Suprapubic skin (tissue), 4 donors: ENCODE results near the gene CCDC85B. TPM values are rescaled to one million over a fixed set of nuclear protein-coding genes. Genes with fewer than 3 reads are reported as not detected.

Experiments
- DNase-seq, 2 donors: peaks; one replicate each; pipeline ENCODE4 v3.0.0-alpha.2; 2019; ENCODE audit warnings: low spot score in 2 of 2
- H3K27ac ChIP-seq: fragments of 200-600 bp; sonication (generic); one replicate; pipeline ENCODE4 v1.5.1; 2019
- H3K27me3 ChIP-seq: fragments of 200-600 bp; sonication (generic); one replicate; pipeline ENCODE4 v1.5.1; 2019
- H3K36me3 ChIP-seq: fragments of 200-600 bp; sonication (generic); one replicate; pipeline ENCODE4 v1.5.1; 2019
- H3K4me1 ChIP-seq: fragments of 200-600 bp; sonication (generic); one replicate; pipeline ENCODE4 v1.5.1; 2019
- H3K4me3 ChIP-seq: fragments of 200-600 bp; sonication (generic); one replicate; pipeline ENCODE4 v1.5.1; 2019; ENCODE audit warnings: mild to moderate bottlenecking
- H3K9me3 ChIP-seq: fragments of 200-600 bp; sonication (generic); one replicate; pipeline ENCODE4 v1.5.1; 2019
- CTCF ChIP-seq, 2 donors: fragments of 200-600 bp in 1 of 2; fragments of 450-650 bp in 1 of 2; sonication (generic) in 1 of 2; IDR thresholded peaks; one replicate each; pipeline ENCODE4 v1.5.1; 2016 to 2019; ENCODE audit warnings: antibody characterized with exemption in 2 of 2, mild to moderate bottlenecking in 1 of 2, moderate library complexity in 1 of 2
- EP300 ChIP-seq: sonication (generic); formaldehyde crosslinking; IDR thresholded peaks from one replicate; pipeline ENCODE4 v1.6.1; 2017; ENCODE audit warnings: antibody characterized with exemption
- POLR2A ChIP-seq, 2 donors: fragments of 450-650 bp; IDR thresholded peaks; one replicate each; pipeline ENCODE4 v1.6.1; 2017; ENCODE audit warnings: antibody characterized with exemption in 2 of 2, mild to moderate bottlenecking in 2 of 2, moderate library complexity in 2 of 2
- POLR2AphosphoS5 ChIP-seq, 3 donors: sonication (generic); formaldehyde crosslinking; IDR thresholded peaks; one replicate each; pipeline ENCODE4 v1.6.1; 2017; ENCODE audit warnings: antibody characterized with exemption in 3 of 3
- WGBS: methylation state at CpG from one replicate; pipeline ENCODE4 v1.1.5; 2018; 5-methylcytosine and 5-hydroxymethylcytosine counted together
- total RNA-seq, 4 donors: library from RNA; depleted of rRNA; stranded (reverse); fragments of >200 nt; gene quantifications; one replicate each; pipeline ENCODE4 v1.1.0, GENCODE V29; 2016

The CCDC85B gene
- total RNA-seq, 4 donors from 2014 or later = 16.0 to 35.8 (median 28.0) TPM

GRCh38 chr11:65880027-65880426 lies 10.4 kb upstream of the CCDC85B start:
- no peaks in the 10 kb centered on the region for H3K9me3 ChIP-seq
- TF ChIP-seq POLR2AphosphoS5 (IDR thresholded peaks at IDR 0.05) (no peak), EP300 (no peak), POLR2A (IDR thresholded peaks at IDR 0.05) (no peak), CTCF (IDR thresholded peaks at IDR 0.05) (no peak)
- no peak for DNase-seq
- peaks cover 3% of the 10 kb centered on the region for H3K4me1 ChIP-seq
- H3K27me3 ChIP-seq = no peaks in the 10 kb centered on the region
- H3K27ac ChIP-seq = no peak overlapping the region
- H3K4me3 ChIP-seq = no peak overlapping the region
- peaks cover 24% of the 10 kb centered on the region for H3K36me3 ChIP-seq
- WGBS = 50% methylated on average over 5 of the region's 7 CpGs

- Histone ChIP-seq H3K36me3 (peaks cover 33% of the 10 kb centered on the region), H3K27me3 (no peaks in the 10 kb centered on the region), H3K4me3 (no peak overlapping the region), H3K4me1 (peaks cover 3% of the 10 kb centered on the region), H3K9me3 (no peaks in the 10 kb centered on the region), H3K27ac (no peak overlapping the region)
- no peak for TF ChIP-seq CTCF (IDR thresholded peaks at IDR 0.05)
- no peak for TF ChIP-seq POLR2AphosphoS5 (IDR thresholded peaks at IDR 0.05)
- TF ChIP-seq EP300 = no peak
- no peak for TF ChIP-seq POLR2A (IDR thresholded peaks at IDR 0.05)
- DNase-seq = no peak
- 87% methylated on average over 4 of the region's 7 CpGs for WGBS
These were observed 9.5 kb upstream of the CCDC85B start for GRCh38 chr11:65880844-65881421.

- no peak for TF ChIP-seq POLR2AphosphoS5 (IDR thresholded peaks at IDR 0.05)
- Histone ChIP-seq H3K27me3 (no peaks in the 10 kb centered on the region), H3K27ac (no peak overlapping the region), H3K9me3 (no peaks in the 10 kb centered on the region), H3K4me3 (no peak overlapping the region), H3K36me3 (peaks cover 33% of the 10 kb centered on the region), H3K4me1 (peaks cover 9% of the 10 kb centered on the region)
- 91% methylated on average over 10 of the region's 30 CpGs for WGBS
- DNase-seq = no peak
These were observed 8.1 kb upstream of the CCDC85B start for GRCh38 chr11:65882120-65883057.

- WGBS = 98% methylated on average over 11 of the region's 13 CpGs
- H3K9me3 ChIP-seq = no peaks in the 10 kb centered on the region
These were observed 7.3 kb upstream of the CCDC85B start for GRCh38 chr11:65883058-65883761.

More at GRCh38 chr11:65883058-65883761, 7.3 kb upstream of the CCDC85B start:
- Histone ChIP-seq H3K27ac (no peak overlapping the region), H3K4me3 (no peak overlapping the region), H3K27me3 (no peaks in the 10 kb centered on the region), H3K36me3 (peaks cover 33% of the 10 kb centered on the region), H3K4me1 (peaks cover 15% of the 10 kb centered on the region)
- TF ChIP-seq CTCF (IDR thresholded peaks at IDR 0.05) (no peak), POLR2AphosphoS5 (IDR thresholded peaks at IDR 0.05) (no peak), EP300 (no peak), POLR2A (IDR thresholded peaks at IDR 0.05) (no peak)
- DNase-seq = no peak
